WTC11 (cell line): ENCODE measurements around the gene TP53AIP1. TPM values are rescaled to one million over a fixed set of nuclear protein-coding genes. Genes with fewer than 3 reads are reported as not detected.

ENCODE experiments used
- ATAC-seq: fragments of 200-7000 bp; cut with Tn5 transposase; 2 replicates; pipeline ENCODE4 v1.10.0; 2021; ENCODE audit warnings: mild to moderate bottlenecking, moderate library complexity
- CTCF ChIA-PET: fragments of 300-600 bp; sonication (Branson Sonifier 250); formaldehyde crosslinking; loops from one replicate; lab custom pipeline; 2021; ENCODE audit warnings: antibody characterized with exemption; lab: Charles Lee
- POLR2A ChIA-PET: fragments of 350-600 bp; sonication (Branson Sonifier 250); formaldehyde crosslinking; loops from one replicate; lab custom pipeline; 2021; ENCODE audit warnings: antibody characterized with exemption; lab: Charles Lee
- DNase-seq: peaks from one replicate; pipeline ENCODE4 v3.0.0; 2021; ENCODE audit warnings: low spot score
- H3K27ac Mint-ChIP-seq: 2 replicates; pipeline ENCODE4 v1.8.0; 2021; ENCODE audit warnings: mixed read lengths
- H3K27me3 Mint-ChIP-seq: 2 replicates; pipeline ENCODE4 v1.8.0; 2021; ENCODE audit warnings: low read depth, mild to moderate bottlenecking, moderate library complexity, mixed read lengths
- H3K36me3 Mint-ChIP-seq: 2 replicates; pipeline ENCODE4 v1.8.0; 2021; ENCODE audit warnings: mixed read lengths
- H3K4me1 Mint-ChIP-seq: 2 replicates; pipeline ENCODE4 v1.8.0; 2022; ENCODE audit warnings: mixed read lengths
- H3K4me3 Mint-ChIP-seq: 2 replicates; pipeline ENCODE4 v1.8.0; 2021; ENCODE audit warnings: mild to moderate bottlenecking, moderate library complexity, mixed read lengths
- H3K9me3 Mint-ChIP-seq: 2 replicates; pipeline ENCODE4 v1.8.0; 2021; ENCODE audit warnings: mixed read lengths
- ATF2 ChIP-seq: sonication (generic); formaldehyde crosslinking; IDR thresholded peaks from 2 replicates; pipeline ENCODE4 v1.8.1; 2022; ENCODE audit warnings: low read depth, missing genetic modification reagents, borderline replicate concordance
- ATF6 ChIP-seq: sonication (generic); formaldehyde crosslinking; IDR thresholded peaks from 2 replicates; pipeline ENCODE4 v1.8.1; 2023; ENCODE audit warnings: mild to moderate bottlenecking, missing genetic modification reagents
- E2F1 ChIP-seq: sonication (generic); formaldehyde crosslinking; IDR thresholded peaks from 2 replicates; pipeline ENCODE4 v1.8.0; 2022; ENCODE audit warnings: mild to moderate bottlenecking, missing genetic modification reagents
- E2F5 ChIP-seq: sonication (generic); formaldehyde crosslinking; IDR thresholded peaks from 2 replicates; pipeline ENCODE4 v1.8.1; 2022; ENCODE audit warnings: mild to moderate bottlenecking, moderate library complexity, missing genetic modification reagents
- ERG ChIP-seq: fragments of 250-450 bp; sonication (Bioruptor Pico); IDR thresholded peaks from 2 replicates; pipeline ENCODE4 v1.8.0; 2021; ENCODE audit warnings: mild to moderate bottlenecking
- FOXK1 ChIP-seq: sonication (generic); formaldehyde crosslinking; IDR thresholded peaks from 2 replicates; pipeline ENCODE4 v1.8.0; 2022; ENCODE audit warnings: mild to moderate bottlenecking, moderate library complexity, missing genetic modification reagents
- GTF2I ChIP-seq: fragments of 250-450 bp; sonication (Bioruptor Pico); conservative IDR thresholded peaks from 2 replicates; pipeline ENCODE4 v1.4.0; 2021; ENCODE audit warnings: mild to moderate bottlenecking
- IRF2 ChIP-seq: sonication (generic); formaldehyde crosslinking; IDR thresholded peaks from 2 replicates; pipeline ENCODE4 v1.8.0; 2022; ENCODE audit warnings: low read depth, missing genetic modification reagents, borderline replicate concordance
- KAT7 ChIP-seq: sonication (generic); formaldehyde crosslinking; IDR thresholded peaks from 2 replicates; pipeline ENCODE4 v1.8.1; 2023; ENCODE audit warnings: missing genetic modification reagents, mild to moderate bottlenecking, borderline replicate concordance
- PRRX2 ChIP-seq: fragments of 250-450 bp; sonication (Bioruptor Pico); IDR thresholded peaks from 2 replicates; pipeline ENCODE4 v1.8.0; 2021; ENCODE audit warnings: mild to moderate bottlenecking
- SMAD3 ChIP-seq: sonication (generic); formaldehyde crosslinking; IDR thresholded peaks from 2 replicates; pipeline ENCODE4 v1.8.0; 2022; ENCODE audit warnings: missing genetic modification reagents, mild to moderate bottlenecking, borderline replicate concordance
- SOX15 ChIP-seq: fragments of 250-450 bp; sonication (Bioruptor Pico); IDR thresholded peaks from 2 replicates; pipeline ENCODE4 v1.9.0; 2021; ENCODE audit warnings: mild to moderate bottlenecking
- TP53 ChIP-seq: sonication (generic); formaldehyde crosslinking; IDR thresholded peaks from 2 replicates; pipeline ENCODE4 v1.8.1; 2023; ENCODE audit warnings: mild to moderate bottlenecking, missing genetic modification reagents
- ZMAT4 ChIP-seq: fragments of 250-450 bp; sonication (Bioruptor Pico); IDR thresholded peaks from 2 replicates; pipeline ENCODE4 v1.9.0; 2021; ENCODE audit warnings: mild to moderate bottlenecking
- ZNF121 ChIP-seq: sonication (generic); formaldehyde crosslinking; IDR thresholded peaks from 2 replicates; pipeline ENCODE4 v1.8.0; 2023; ENCODE audit warnings: missing genetic modification reagents
- ZNF317 ChIP-seq: sonication (generic); formaldehyde crosslinking; IDR thresholded peaks from 2 replicates; pipeline ENCODE4 v1.8.1; 2023; ENCODE audit warnings: low read depth, mild to moderate bottlenecking, moderate library complexity, missing genetic modification reagents, borderline replicate concordance
- ZNF671 ChIP-seq: fragments of 250-450 bp; sonication (Bioruptor Pico); IDR thresholded peaks from 2 replicates; pipeline ENCODE4 v1.8.0; 2021; ENCODE audit warnings: mild to moderate bottlenecking
- total RNA-seq: library from RNA; stranded (reverse); gene quantifications from 3 replicates; pipeline ENCODE4 v1.2.3, GENCODE V29; 2021
- TF ChIP-seq, protein P1 (sequence below): fragments of 250-450 bp; sonication (Bioruptor Pico); IDR thresholded peaks from 2 replicates; pipeline ENCODE4 v1.9.0; 2021; ENCODE audit warnings: mild to moderate bottlenecking
- TF ChIP-seq, protein P2 (sequence below): fragments of 250-450 bp; sonication (Bioruptor Pico); IDR thresholded peaks from 2 replicates; pipeline ENCODE4 v1.9.0; 2021; ENCODE audit warnings: moderate library complexity, mild to moderate bottlenecking, inconsistent platforms, borderline replicate concordance
- TF ChIP-seq, protein P3 (sequence below): sonication (generic); formaldehyde crosslinking; IDR thresholded peaks from 2 replicates; pipeline ENCODE4 v1.8.1; 2023; ENCODE audit warnings: mild to moderate bottlenecking, missing genetic modification reagents
- TF ChIP-seq, protein P4 (sequence below): sonication (generic); formaldehyde crosslinking; IDR thresholded peaks from 2 replicates; pipeline ENCODE4 v1.8.0; 2023; ENCODE audit warnings: mild to moderate bottlenecking, missing genetic modification reagents

Gene TP53AIP1
- total RNA-seq, 1 experiment from 2014 or later: 0.07 TPM

DNA sequence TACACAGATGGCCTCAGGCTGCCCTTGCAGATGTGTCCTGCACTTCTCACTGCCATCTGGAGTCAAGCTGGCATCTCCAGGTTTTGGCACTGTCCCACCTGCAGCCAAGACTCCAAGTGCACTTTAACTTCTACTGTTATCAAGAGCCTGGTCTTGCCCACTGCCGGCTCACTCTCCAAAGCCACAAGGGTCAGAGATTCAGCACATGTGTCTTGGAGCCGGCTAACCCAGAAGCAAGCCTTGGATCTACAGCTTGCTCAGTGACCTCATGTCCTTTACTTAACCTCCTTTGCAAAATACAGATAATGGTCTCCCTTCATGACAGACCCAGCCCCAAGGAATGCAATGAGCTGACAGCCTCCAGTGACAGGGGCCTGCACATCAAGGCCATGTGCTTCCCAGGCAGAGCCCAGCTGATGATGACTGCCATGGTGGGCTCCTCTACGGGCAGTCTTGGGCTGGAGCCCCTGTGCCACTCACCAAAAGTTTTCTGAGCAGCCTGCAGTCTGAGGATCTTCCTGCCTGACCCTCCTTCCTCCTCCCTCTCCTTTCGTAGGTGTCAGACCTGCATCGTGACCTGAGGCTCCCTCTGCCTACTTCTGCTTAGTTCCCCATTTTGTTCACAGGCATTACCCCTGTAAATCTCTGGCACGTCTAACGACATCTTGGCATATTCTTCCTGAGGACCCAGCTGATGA is 9.0 kb downstream of the TP53AIP1 start (continued):
- TF ChIP-seq, protein P1, sequence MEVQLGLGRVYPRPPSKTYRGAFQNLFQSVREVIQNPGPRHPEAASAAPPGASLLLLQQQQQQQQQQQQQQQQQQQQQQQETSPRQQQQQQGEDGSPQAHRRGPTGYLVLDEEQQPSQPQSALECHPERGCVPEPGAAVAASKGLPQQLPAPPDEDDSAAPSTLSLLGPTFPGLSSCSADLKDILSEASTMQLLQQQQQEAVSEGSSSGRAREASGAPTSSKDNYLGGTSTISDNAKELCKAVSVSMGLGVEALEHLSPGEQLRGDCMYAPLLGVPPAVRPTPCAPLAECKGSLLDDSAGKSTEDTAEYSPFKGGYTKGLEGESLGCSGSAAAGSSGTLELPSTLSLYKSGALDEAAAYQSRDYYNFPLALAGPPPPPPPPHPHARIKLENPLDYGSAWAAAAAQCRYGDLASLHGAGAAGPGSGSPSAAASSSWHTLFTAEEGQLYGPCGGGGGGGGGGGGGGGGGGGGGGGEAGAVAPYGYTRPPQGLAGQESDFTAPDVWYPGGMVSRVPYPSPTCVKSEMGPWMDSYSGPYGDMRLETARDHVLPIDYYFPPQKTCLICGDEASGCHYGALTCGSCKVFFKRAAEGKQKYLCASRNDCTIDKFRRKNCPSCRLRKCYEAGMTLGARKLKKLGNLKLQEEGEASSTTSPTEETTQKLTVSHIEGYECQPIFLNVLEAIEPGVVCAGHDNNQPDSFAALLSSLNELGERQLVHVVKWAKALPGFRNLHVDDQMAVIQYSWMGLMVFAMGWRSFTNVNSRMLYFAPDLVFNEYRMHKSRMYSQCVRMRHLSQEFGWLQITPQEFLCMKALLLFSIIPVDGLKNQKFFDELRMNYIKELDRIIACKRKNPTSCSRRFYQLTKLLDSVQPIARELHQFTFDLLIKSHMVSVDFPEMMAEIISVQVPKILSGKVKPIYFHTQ (CRISPR knock-in tag): no peak
- TF ChIP-seq GTF2I (CRISPR knock-in tag) (no peak), ERG (no peak), FOXK1 (no peak), ATF6 (CRISPR knock-in tag) (no peak), SOX15 (CRISPR knock-in tag) (no peak), ZNF317 (CRISPR knock-in tag) (no peak), E2F5 (CRISPR knock-in tag) (no peak), ATF2 (no peak), PRRX2 (CRISPR knock-in tag) (no peak), ZNF671 (no peak), E2F1 (CRISPR knock-in tag) (no peak)
- TF ChIP-seq, protein P2, sequence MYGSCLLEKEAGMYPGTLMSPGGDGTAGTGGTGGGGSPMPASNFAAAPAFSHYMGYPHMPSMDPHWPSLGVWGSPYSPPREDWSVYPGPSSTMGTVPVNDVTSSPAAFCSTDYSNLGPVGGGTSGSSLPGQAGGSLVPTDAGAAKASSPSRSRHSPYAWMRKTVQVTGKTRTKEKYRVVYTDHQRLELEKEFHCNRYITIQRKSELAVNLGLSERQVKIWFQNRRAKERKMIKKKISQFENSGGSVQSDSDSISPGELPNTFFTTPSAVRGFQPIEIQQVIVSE (CRISPR knock-in tag): no peak
- TF ChIP-seq, protein P3, sequence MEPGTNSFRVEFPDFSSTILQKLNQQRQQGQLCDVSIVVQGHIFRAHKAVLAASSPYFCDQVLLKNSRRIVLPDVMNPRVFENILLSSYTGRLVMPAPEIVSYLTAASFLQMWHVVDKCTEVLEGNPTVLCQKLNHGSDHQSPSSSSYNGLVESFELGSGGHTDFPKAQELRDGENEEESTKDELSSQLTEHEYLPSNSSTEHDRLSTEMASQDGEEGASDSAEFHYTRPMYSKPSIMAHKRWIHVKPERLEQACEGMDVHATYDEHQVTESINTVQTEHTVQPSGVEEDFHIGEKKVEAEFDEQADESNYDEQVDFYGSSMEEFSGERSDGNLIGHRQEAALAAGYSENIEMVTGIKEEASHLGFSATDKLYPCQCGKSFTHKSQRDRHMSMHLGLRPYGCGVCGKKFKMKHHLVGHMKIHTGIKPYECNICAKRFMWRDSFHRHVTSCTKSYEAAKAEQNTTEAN (CRISPR knock-in tag): no peak
- TF ChIP-seq, all 79 proteins: peak for 0

GRCh38 chr11:128931668-128932067 is 11.0 kb downstream of the TP53AIP1 start:
- no peak overlapping the region for H3K27ac Mint-ChIP-seq
- POLR2A ChIA-PET: no interaction called here
- DNase-seq (no peak), ATAC-seq (no peak)
- H3K27me3 Mint-ChIP-seq: peaks cover 86% of the 10 kb centered on the region
- H3K4me3 Mint-ChIP-seq: no peak overlapping the region
- H3K4me1 Mint-ChIP-seq: peaks cover 41% of the 10 kb centered on the region
- no peaks in the 10 kb centered on the region for H3K9me3 Mint-ChIP-seq
- H3K36me3 Mint-ChIP-seq: no peaks in the 10 kb centered on the region
- CTCF ChIA-PET: no interaction called here
- no peak for TF ChIP-seq TP53 (CRISPR knock-in tag)
- TF ChIP-seq, protein P4, sequence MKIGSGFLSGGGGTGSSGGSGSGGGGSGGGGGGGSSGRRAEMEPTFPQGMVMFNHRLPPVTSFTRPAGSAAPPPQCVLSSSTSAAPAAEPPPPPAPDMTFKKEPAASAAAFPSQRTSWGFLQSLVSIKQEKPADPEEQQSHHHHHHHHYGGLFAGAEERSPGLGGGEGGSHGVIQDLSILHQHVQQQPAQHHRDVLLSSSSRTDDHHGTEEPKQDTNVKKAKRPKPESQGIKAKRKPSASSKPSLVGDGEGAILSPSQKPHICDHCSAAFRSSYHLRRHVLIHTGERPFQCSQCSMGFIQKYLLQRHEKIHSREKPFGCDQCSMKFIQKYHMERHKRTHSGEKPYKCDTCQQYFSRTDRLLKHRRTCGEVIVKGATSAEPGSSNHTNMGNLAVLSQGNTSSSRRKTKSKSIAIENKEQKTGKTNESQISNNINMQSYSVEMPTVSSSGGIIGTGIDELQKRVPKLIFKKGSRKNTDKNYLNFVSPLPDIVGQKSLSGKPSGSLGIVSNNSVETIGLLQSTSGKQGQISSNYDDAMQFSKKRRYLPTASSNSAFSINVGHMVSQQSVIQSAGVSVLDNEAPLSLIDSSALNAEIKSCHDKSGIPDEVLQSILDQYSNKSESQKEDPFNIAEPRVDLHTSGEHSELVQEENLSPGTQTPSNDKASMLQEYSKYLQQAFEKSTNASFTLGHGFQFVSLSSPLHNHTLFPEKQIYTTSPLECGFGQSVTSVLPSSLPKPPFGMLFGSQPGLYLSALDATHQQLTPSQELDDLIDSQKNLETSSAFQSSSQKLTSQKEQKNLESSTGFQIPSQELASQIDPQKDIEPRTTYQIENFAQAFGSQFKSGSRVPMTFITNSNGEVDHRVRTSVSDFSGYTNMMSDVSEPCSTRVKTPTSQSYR (CRISPR knock-in tag): no peak
- TF ChIP-seq IRF2 (CRISPR knock-in tag): no peak
- TF ChIP-seq ZMAT4: no peak
- no peak for TF ChIP-seq KAT7 (CRISPR knock-in tag)
- no peak for TF ChIP-seq ZNF121
- TF ChIP-seq SMAD3 (CRISPR knock-in tag): no peak
